Effector memory CD4-positive, alpha-beta T cell (primary cell): ENCODE results near the gene ARRB1.
"Not testable (repeated sequence)": the region's sequence is repeated elsewhere in the genome, so short reads cannot be mapped to it uniquely, and the experiment has no call there.

Experiments
- DNase-seq, 3 donors: peaks; one replicate each; pipeline ENCODE4 v3.0.0-alpha.2; 2020
- H3K27ac ChIP-seq: 2 replicates; pipeline ENCODE4 v1.7.0; 2013; ENCODE audit warnings: mild to moderate bottlenecking, low read length, moderate library complexity; ENCODE audit not compliant: insufficient read depth, poor library complexity, severe bottlenecking
- H3K27me3 ChIP-seq: replicated peaks from 2 replicates; pipeline ENCODE4 v1.7.0; 2013; ENCODE audit warnings: mild to moderate bottlenecking, low read length; ENCODE audit not compliant: insufficient read depth, control insufficient read depth, poor library complexity, severe bottlenecking
- H3K36me3 ChIP-seq: 2 replicates; pipeline ENCODE4 v1.7.0; 2013; ENCODE audit warnings: mild to moderate bottlenecking, low read length, moderate library complexity; ENCODE audit not compliant: control insufficient read depth, insufficient read depth
- H3K4me1 ChIP-seq: 2 replicates; pipeline ENCODE4 v1.7.0; 2013; ENCODE audit warnings: low read length, mild to moderate bottlenecking; ENCODE audit not compliant: control insufficient read depth, insufficient read depth, poor library complexity, severe bottlenecking
- H3K4me3 ChIP-seq: 2 replicates; pipeline ENCODE4 v1.7.0; 2013; ENCODE audit warnings: low read length, low read depth, mild to moderate bottlenecking; ENCODE audit not compliant: insufficient read depth, poor library complexity, severe bottlenecking
- H3K9me3 ChIP-seq: 2 replicates; pipeline ENCODE4 v1.7.0; 2013; ENCODE audit warnings: mild to moderate bottlenecking, low read length, moderate library complexity; ENCODE audit not compliant: control insufficient read depth

ARRB1 gene

GRCh38 chr11:75277211-75277805, 74.2 kb downstream of the ARRB1 start:
- H3K4me3 ChIP-seq: peak overlapping the region; percentile 3
- H3K27ac ChIP-seq: peak overlapping the region; percentile 65
- H3K36me3 ChIP-seq: peaks cover 36% of the 10 kb centered on the region
- H3K27me3 ChIP-seq: no peaks in the 10 kb centered on the region
- no peak for DNase-seq
- no peaks in the 10 kb centered on the region for H3K9me3 ChIP-seq
- peaks cover 33% of the 10 kb centered on the region for H3K4me1 ChIP-seq

- peak overlapping the region; percentile 3 for H3K4me3 ChIP-seq
- peak overlapping the region; percentile 65 for H3K27ac ChIP-seq
- peaks cover 35% of the 10 kb centered on the region for H3K36me3 ChIP-seq
- peaks cover 33% of the 10 kb centered on the region for H3K4me1 ChIP-seq
- H3K27me3 ChIP-seq: no peaks in the 10 kb centered on the region
- no peak for DNase-seq
- H3K9me3 ChIP-seq: no peaks in the 10 kb centered on the region
Observed at GRCh38 chr11:75276686-75277085, 74.8 kb downstream of the ARRB1 start.

GRCh38 chr11:75276186-75276585, 75.3 kb downstream of the ARRB1 start:
- DNase-seq: no peak
- Histone ChIP-seq H3K36me3 (peaks cover 30% of the 10 kb centered on the region), H3K27me3 (no peaks in the 10 kb centered on the region), H3K4me1 (peaks cover 33% of the 10 kb centered on the region), H3K9me3 (no peaks in the 10 kb centered on the region), H3K4me3 (peak overlapping the region; percentile 21), H3K27ac (peak overlapping the region; percentile 65)

GRCh38 chr11:75275581-75275980, 75.9 kb downstream of the ARRB1 start:
- Histone ChIP-seq H3K36me3 (peaks cover 26% of the 10 kb centered on the region), H3K4me1 (peaks cover 33% of the 10 kb centered on the region), H3K27me3 (no peaks in the 10 kb centered on the region), H3K27ac (peak overlapping the region; percentile 65), H3K4me3 (peak overlapping the region; percentile 21), H3K9me3 (no peaks in the 10 kb centered on the region)
- DNase-seq: peak; percentile 15 to 54 (median 40)

- H3K27ac ChIP-seq: peak overlapping the region; percentile 23
Observed at GRCh38 chr11:75274716-75275115, 76.7 kb downstream of the ARRB1 start.

GRCh38 chr11:75273411-75274391, 77.8 kb downstream of the ARRB1 start:
- Histone ChIP-seq H3K4me1 (peaks cover 33% of the 10 kb centered on the region), H3K9me3 (no peaks in the 10 kb centered on the region), H3K27ac (peak overlapping the region; percentile 29), H3K4me3 (no peak overlapping the region), H3K36me3 (peaks cover 20% of the 10 kb centered on the region), H3K27me3 (no peaks in the 10 kb centered on the region)
- DNase-seq: no peak

More at GRCh38 chr11:75274716-75275115, 76.7 kb downstream of the ARRB1 start:
- H3K4me1 ChIP-seq: peaks cover 33% of the 10 kb centered on the region
- not testable (repeated sequence) for DNase-seq, H3K4me3 ChIP-seq, H3K9me3 ChIP-seq, H3K27me3 ChIP-seq
- H3K36me3 ChIP-seq: peaks cover 26% of the 10 kb centered on the region

- DNase-seq: no peak
- no peaks in the 10 kb centered on the region for H3K9me3 ChIP-seq
- peak overlapping the region; percentile 22 for H3K27ac ChIP-seq
- no peaks in the 10 kb centered on the region for H3K27me3 ChIP-seq
- H3K4me1 ChIP-seq: peaks cover 32% of the 10 kb centered on the region
- no peak overlapping the region for H3K4me3 ChIP-seq
- peaks cover 13% of the 10 kb centered on the region for H3K36me3 ChIP-seq
Observed at GRCh38 chr11:75272821-75273301, 78.6 kb downstream of the ARRB1 start.

- no peak for DNase-seq
- Histone ChIP-seq H3K4me1 (peaks cover 28% of the 10 kb centered on the region), H3K27ac (no peak overlapping the region), H3K4me3 (no peak overlapping the region), H3K27me3 (no peaks in the 10 kb centered on the region), H3K9me3 (no peaks in the 10 kb centered on the region), H3K36me3 (peaks cover 9% of the 10 kb centered on the region)
Observed at GRCh38 chr11:75272391-75272790, 79.1 kb downstream of the ARRB1 start.

- H3K27ac ChIP-seq: no peak overlapping the region
- H3K36me3 ChIP-seq: peaks cover 13% of the 10 kb centered on the region
- DNase-seq: no peak
- peaks cover 21% of the 10 kb centered on the region for H3K4me1 ChIP-seq
- H3K9me3 ChIP-seq: no peaks in the 10 kb centered on the region
- no peaks in the 10 kb centered on the region for H3K27me3 ChIP-seq
- H3K4me3 ChIP-seq: no peak overlapping the region
Observed at GRCh38 chr11:75271730-75272129, 79.7 kb downstream of the ARRB1 start.
